ENCODE measurements around the gene CIITA.

The CIITA gene

DNA sequence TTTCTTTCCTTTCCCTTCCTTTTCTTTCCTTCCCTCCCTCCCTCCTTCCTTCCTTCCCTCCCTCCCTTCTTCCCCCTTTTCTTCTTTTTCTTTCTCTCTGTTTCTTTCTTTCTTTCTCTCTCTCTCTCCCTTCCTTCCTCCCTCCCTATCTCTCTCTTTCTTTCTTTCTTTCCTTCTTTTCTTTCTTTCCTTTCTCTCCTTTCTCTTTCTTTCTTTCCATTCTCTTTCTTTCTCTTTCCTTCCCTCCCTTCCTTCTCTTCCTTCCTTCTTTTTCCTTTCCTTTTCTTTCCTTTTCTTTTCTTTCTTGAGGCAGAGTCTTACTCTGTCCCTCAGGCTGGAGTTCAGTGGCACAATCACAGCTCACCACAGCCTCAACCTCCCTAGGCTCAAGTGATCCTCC, 34.3 kb downstream of the CIITA start:
- no peaks in the 10 kb centered on the region for H3K27me3 ChIP-seq
- no peak for DNase-seq
- no peaks in the 10 kb centered on the region for H3K36me3 ChIP-seq
- no peaks in the 10 kb centered on the region for H3K4me1 ChIP-seq
- no peak overlapping the region for H3K4me3 ChIP-seq (ENCODE audit: low read depth, low read length)
- H3K9me3 ChIP-seq, result no peaks in the 10 kb centered on the region
- TF ChIP-seq, protein P1, sequence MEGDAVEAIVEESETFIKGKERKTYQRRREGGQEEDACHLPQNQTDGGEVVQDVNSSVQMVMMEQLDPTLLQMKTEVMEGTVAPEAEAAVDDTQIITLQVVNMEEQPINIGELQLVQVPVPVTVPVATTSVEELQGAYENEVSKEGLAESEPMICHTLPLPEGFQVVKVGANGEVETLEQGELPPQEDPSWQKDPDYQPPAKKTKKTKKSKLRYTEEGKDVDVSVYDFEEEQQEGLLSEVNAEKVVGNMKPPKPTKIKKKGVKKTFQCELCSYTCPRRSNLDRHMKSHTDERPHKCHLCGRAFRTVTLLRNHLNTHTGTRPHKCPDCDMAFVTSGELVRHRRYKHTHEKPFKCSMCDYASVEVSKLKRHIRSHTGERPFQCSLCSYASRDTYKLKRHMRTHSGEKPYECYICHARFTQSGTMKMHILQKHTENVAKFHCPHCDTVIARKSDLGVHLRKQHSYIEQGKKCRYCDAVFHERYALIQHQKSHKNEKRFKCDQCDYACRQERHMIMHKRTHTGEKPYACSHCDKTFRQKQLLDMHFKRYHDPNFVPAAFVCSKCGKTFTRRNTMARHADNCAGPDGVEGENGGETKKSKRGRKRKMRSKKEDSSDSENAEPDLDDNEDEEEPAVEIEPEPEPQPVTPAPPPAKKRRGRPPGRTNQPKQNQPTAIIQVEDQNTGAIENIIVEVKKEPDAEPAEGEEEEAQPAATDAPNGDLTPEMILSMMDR (IDR thresholded peaks at IDR 0.05; ENCODE audit: low read depth, low read length), result no peak

DNA sequence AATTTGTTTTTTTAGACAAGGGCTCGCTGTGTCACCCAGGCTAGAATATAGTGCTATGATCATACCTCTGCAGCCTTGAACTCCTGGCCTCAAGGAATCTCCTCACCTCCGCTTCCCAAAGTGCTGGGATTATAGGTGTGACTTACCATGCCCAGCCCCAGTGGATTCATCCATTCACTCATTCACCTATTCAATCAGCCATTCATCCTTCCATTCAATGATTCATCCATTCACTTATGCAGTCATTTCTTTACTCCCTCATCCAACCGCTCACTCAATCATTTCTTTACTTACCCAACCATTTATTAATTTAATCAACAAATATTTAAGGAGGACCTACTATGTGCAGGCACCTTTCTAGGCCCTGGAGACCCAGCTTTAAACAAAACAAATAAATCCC, 39.5 kb downstream of the CIITA start:
- Histone ChIP-seq H3K36me3 (no peaks in the 10 kb centered on the region), H3K9me3 (no peaks in the 10 kb centered on the region), H3K27me3 (no peaks in the 10 kb centered on the region), H3K4me1 (no peaks in the 10 kb centered on the region), H3K4me3 (ENCODE audit: low read depth, low read length) (no peak overlapping the region)
- TF ChIP-seq, protein P1 (IDR thresholded peaks at IDR 0.05; ENCODE audit: low read depth, low read length), result no peak
- no peak for DNase-seq

DNA sequence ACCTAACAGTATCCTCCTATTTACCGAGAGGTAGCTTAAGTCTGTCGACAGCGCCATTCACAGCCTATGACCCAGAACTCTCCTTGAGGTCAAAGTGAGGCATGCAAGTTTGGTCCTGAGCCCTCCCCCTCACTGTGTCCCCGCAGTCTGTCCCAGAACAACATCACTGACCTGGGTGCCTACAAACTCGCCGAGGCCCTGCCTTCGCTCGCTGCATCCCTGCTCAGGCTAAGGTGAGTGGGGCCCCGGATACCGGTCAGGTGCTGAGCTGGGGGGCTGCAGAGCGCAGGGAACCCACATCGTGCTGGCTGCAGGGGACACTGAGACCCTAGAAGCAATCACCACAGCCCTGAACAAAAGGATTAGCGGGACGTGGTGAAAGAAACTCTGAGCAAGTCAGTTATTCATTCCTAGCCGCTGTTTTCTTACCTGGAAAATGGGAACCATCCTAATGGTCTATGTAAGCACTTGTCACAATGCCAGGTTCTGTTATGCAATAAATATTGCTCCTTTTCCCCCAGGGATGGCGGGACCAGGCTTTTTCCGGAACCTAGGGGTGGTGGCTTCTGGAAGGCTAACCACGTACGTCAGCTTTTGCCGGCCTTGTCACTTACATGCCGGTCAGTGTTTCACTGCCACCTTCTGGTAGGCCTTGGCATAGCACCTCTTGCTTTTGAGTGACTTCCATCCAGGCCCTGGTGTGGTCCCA, 41.4 kb downstream of the CIITA start:
- DNase-seq, result peak; percentile 92
- TF ChIP-seq, protein P1 (IDR thresholded peaks at IDR 0.05; ENCODE audit: low read depth, low read length), result peak; percentile 99
- no peaks in the 10 kb centered on the region for H3K27me3 ChIP-seq
- H3K4me1 ChIP-seq, result no peaks in the 10 kb centered on the region
- H3K4me3 ChIP-seq (ENCODE audit: low read depth, low read length), result no peak overlapping the region
- H3K9me3 ChIP-seq, result no peaks in the 10 kb centered on the region
- no peaks in the 10 kb centered on the region for H3K36me3 ChIP-seq

DNA sequence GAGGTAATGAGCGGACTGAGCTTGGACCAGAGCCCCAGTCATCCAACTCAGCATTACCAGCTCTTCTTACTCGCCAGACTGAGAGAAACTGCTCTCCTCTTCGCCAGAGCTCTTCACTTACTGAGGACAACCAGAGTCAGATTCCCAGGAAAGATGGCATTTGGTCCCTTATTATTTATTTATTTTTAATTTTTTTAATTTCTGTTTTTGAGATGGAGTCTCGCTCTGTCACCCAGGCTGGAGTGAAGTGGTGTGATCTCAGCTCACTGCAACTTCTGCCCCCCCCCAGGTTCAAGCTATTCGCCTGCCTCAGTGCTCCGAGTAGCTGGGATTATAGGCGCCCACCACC, 42.0 kb downstream of the CIITA start:
- no peaks in the 10 kb centered on the region for H3K4me1 ChIP-seq
- no peak overlapping the region for H3K4me3 ChIP-seq (ENCODE audit: low read depth, low read length)
- no peak for DNase-seq
- H3K27me3 ChIP-seq, result no peaks in the 10 kb centered on the region
- H3K9me3 ChIP-seq, result no peaks in the 10 kb centered on the region
- TF ChIP-seq, protein P1 (IDR thresholded peaks at IDR 0.05; ENCODE audit: low read depth, low read length), result no peak
- H3K36me3 ChIP-seq, result no peaks in the 10 kb centered on the region

DNA sequence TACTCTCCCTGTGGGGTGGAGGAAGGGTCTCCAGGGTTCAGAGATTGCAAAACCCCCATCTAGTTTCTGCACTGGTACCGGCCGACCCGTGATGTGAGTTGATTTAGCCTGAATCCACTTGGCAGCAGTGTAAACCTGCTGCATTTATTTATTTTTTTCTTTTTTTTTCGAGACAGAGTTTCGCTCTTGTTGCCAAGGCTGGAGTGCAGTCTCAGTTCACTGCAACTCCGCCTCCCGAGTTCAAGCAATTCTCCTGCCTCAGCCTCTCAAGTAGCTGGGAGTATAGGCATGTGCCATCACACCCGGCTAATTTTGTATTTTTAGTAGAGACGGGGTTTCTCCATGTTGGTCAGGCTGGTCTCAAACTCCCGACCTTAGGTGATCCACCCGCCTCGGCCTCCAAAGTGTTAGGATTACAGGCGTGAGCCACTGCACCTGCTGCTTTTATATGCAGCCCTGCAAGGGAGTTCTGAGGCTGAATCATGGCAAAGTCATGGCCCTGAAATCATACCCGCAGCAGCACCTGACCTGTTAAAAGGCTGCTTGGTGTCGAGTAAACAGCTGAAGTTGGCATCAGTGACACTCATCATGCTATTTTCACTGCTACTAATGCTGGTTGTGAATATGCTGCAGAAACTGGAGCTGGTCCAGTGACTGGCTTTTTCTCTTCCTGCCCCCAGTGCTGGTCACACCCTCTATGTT, 43.9 kb downstream of the CIITA start:
- no peaks in the 10 kb centered on the region for H3K4me1 ChIP-seq
- TF ChIP-seq, protein P1 (IDR thresholded peaks at IDR 0.05; ENCODE audit: low read depth, low read length), result no peak
- H3K27me3 ChIP-seq, result no peaks in the 10 kb centered on the region
- DNase-seq, result no peak
- no peak overlapping the region for H3K4me3 ChIP-seq (ENCODE audit: low read depth, low read length)
- H3K36me3 ChIP-seq, result no peaks in the 10 kb centered on the region
- no peaks in the 10 kb centered on the region for H3K9me3 ChIP-seq

Data from BE2C (cell line).